Measurements from ENCODE around the gene ARHGEF33.

GRCh38 chr2:38945911-38946310, 56.2 kb downstream of the ARHGEF33 start:
- TF ChIP-seq CTCF (conservative IDR thresholded peaks at IDR 0.05; ENCODE audit: low read depth, low read length), result no peak
- TF ChIP-seq EZH2 (IDR thresholded peaks at IDR 0.05; ENCODE audit: low read length, unreplicated experiment), result no peak

Measured in PC-3 (cell line).